HG03571 (cell line): ENCODE results near the gene BID.
"Not testable (repeated sequence)": the region's sequence is repeated elsewhere in the genome, so short reads cannot be mapped to it uniquely, and the experiment has no call there.

Experiments used
- ATAC-seq: cut with Tn5 transposase; IDR thresholded peaks from one replicate; pipeline ENCODE4 v1.9.1; 2021; ENCODE audit not compliant: unreplicated experiment

Gene BID

DNA sequence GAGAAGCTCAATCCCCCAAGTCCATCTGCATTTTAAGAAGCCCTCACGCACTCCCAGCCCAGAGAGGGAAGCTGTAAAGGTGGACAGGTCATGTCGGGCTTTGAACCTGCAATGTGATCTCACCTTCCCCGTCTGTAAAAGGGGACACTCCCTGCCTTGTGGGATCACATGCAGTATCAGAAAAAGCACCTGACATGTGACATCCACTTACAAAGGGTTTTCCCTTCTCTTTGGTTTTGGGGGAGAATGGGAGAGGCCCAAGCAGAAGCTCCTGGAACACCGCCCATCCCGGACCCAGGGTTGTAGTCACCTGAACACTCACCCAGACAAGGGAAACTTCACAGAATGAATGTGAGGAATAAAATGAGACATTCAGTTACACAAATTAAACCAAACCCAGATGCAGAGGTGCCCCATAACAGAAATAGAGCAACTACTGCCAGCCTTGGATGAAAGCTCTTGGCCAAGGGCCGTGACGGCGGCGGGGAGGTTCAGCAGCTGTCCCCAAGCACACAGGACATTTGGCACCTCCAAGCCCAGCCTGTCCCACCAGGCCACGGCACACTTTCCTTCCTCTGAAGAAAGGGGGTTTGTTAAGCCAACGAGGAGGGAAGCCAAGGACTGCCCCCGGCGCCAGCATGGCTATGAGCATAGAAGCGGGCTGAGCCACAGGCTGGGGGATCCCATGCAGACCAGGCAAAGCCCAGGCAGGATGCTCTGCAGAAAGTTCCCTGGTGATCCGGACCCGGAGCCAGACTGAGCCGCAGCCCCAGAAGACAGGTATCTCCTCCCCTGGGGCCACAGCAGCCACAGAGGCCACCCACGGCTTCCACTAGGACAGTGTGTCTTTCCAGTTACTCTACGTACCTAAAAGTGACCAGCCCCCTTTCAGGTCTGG, 3.8 kb downstream of the BID start:
- no peak for ATAC-seq

DNA sequence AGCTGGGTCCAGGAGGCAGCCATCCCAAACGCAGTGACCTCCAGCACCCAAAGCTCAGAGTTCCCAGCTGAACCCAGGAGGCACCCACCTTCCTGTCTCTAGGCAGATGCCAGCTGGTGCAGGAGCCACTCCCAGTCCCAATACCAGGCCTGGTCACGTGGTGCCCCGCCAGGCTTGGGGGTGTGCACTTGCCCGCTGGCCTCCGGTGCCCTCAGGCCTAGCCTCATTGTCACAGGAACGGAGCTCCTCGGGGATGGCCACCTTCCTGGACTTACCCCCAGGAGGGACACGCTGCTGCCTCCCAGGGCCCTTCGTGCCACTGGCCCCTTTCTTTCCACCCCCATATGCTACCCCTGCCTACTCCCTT, 4.6 kb downstream of the BID start:
- ATAC-seq: no peak

DNA sequence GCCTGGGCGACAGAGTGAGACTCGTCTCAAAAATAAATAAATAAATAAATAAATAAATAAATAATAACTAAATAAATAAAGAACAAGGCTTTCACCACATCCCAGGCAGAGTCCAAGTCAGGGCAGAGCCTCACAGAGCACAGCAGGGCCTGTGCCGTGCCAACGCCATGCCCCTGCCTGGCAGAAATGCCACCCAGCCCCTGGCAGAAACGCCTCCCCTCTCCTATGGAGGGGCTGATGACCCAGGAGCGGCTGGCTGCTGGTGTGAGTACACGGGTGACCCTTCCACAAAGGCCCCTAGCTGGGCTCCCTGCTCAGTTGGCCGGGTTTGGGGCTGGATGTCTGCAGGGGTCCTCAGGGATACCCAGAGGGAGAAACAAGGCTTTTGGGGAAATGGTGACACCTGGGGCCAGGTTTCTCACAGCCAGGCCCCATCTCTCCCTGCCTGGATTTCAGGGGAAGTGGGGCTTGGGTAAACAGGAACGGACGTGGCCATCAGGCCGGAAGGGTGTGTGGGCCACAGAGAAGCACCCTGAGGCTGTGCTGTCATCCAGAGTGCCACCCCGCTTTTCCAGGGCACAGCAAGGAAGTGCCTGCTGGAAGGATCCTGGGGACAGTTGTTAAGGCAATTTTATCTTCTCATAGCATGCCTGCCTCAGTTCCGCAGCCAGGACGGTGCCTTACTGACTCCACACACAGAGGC, 5.1 kb downstream of the BID start:
- no peak for ATAC-seq

DNA sequence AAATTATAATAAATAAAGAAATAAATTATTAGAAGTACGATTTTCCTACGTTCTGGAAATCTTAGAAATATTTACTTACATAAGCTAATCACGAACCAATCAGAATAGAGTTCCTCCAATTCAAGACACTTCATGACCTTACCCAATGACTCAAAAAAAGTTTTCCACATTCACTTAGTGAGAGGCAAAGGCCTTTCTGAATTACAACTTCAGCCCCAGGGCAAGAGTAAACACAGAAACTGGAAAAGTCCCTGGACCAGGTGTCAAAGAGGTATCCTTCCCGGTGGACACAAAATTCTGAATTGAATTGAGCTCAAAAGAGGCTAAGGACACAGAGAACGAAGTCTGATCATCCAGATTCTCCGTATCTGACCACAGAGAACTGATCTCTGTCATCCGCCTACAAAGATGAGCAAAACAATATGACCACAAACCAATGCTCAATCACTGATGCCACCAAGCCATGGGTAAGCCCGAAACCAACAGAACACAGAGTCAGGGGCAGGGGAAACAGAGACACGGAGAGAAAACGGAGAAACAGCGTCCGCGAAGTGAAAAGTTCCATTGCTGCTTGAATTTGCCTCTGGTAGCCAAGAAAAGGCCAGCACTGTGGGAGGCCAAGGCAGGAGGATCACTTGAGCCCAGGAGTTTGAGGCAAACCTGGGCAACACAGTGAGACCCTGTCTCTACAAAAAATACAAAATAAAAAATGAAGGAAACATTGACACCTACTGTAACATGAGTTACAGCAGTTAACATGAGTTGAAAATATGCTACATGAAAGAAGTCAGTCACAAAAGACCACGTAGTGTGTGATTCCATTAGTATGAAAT, 6.8 kb downstream of the BID start:
- ATAC-seq: peak; percentile 65

DNA sequence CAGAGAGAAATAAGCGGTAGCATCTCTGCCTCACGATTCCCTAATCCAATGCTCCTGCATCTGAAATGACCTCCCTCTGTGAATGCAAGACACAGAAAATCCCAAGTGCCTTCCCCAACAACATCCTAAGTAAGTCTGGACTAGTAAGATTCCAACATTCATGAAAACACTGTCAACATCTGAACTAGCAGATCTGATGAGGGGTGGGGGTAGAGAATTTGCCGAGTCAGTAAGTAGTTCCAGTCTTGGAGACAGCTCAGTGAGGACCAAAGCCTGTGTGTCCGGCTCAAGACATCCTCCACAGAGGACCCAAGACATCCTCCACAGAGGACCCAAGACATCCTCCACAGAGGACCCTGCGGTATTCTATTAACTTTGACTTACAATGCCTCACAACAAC, 9.4 kb downstream of the BID start:
- not testable (repeated sequence) for ATAC-seq

DNA sequence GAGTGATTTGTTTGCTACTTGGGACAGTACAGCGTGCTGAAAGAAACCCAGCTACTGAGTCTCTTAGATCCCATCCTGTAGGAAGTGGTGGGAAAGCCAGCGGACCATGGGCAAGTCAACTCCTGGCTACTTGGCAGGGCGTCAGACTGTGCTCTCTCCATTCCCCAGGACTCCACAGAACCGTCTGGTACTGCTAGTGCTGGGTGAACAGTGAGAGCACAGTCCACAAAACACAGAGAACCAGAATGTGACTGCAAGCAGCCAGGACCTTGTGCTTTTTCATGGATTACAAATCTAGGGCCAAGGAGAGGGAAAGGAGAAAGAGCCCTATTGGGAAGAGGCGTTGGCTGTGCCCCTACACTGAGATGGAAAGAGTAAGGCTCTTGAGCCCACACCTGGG, 10.2 kb downstream of the BID start:
- ATAC-seq: no peak

DNA sequence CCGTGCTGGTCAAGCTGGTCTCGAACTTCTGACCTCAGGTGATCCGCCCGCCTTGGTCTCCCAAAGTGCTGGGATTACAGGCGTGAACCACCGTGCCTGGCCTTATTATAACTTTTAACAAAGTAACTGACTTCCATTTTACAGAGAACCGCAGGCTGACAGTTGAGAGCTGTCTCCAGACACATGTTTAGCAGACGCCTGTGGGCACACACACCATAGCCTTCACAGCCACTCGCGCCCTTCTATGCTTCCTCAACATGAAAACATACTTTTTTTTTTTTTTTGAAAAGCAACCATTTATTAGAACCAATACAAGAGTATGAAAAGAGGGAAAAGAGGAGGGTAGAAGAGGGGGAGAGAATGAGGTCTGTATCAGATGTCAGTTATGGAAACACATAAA, 10.8 kb downstream of the BID start:
- ATAC-seq: not testable (repeated sequence)

DNA sequence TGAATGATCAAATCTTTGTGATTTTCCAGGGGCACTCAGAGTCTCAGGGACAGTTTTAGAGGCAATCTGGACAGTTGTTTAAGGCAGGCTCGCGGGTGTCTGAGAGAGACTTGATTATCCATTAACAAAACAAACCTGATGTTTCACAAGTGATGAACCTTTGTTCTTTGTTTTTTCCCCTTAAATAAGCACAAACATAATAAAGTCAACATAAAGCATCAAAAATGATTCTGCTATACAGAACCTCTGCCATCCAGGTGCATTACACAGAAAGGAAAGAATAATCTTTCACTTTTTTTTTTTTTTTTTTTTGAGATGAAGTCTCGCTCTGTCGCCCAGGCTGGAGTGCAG, 13.2 kb downstream of the BID start:
- no peak for ATAC-seq

DNA sequence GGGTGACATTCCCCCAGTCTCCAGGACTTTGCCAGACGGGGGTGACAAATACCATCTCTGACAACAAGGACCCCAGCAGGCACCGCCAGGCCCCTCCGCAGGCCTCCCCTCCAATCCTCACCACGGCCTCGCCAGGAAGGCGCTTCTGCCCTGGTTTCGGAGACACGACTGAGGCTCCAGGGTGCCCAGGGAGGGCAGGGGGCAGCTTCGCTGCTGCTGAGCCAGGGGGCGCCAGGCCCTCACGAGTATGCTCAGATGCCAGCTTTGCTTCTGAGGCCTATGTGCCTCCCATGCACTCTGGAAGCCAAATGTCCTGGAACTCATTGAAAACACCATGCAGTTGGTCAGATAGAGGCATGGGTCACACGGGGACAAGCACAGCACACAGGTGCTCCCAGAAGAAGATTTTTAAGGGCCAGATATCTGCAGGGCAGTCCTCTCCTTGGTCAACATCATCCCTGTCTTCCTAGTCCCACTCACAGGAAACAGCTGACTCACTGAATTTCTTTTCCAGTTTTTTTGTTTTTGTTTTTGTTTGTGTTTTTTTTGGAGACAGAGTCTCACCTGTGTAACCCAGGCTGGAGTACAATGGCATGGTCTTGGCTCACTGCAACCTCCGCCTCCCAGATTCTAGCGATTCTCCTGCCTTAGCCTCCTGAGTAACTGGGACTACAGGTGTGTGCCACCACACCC, 19.9 kb downstream of the BID start:
- ATAC-seq: no peak

DNA sequence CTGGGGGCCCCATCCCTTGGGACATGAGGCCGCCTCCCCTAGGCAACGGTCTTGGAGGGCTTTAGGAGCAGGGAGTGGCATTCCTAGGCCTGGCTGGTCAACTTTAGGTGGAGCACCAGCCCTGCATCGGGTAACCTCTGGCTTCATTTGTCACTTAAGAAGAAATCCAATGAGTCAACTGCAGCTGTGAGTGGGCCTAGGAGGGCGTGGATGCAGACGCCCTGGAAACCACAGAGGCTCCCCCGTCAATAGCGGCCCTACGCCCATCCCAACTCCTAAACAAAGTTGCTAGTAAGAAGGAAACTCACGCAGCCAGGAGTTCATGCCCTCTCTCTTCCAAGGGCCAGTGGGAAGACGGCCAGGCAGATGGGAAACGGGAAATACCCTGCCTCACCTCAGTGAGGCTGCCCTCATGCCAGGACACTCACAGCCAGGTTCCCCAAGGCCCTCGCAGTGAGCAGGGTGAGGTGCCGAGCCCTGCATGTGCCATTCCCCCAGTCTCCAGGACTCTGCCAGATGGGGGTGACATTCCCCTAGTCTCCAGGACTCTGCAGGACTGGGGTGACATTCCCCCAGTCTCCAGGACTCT, 20.8 kb downstream of the BID start:
- no peak for ATAC-seq

DNA sequence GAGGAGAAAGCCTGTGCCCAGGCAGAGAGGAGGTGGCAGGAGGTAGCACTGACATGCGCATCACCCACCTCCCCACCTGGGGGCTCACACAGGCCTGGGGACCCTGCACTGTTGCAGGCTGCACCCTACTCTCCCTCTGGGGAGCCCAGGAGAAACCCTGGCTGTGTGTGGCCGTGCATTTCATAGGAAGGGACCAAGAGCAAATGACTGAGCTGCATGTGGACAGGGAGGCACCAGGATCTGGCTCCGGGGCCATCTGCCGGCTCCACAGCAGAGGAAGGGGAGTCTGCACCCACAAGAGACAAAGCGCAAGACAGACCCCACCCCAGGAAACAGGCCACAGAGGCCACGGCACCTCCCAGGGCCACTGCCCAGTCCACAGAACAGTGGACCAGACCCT, 22.7 kb downstream of the BID start:
- no peak for ATAC-seq

DNA sequence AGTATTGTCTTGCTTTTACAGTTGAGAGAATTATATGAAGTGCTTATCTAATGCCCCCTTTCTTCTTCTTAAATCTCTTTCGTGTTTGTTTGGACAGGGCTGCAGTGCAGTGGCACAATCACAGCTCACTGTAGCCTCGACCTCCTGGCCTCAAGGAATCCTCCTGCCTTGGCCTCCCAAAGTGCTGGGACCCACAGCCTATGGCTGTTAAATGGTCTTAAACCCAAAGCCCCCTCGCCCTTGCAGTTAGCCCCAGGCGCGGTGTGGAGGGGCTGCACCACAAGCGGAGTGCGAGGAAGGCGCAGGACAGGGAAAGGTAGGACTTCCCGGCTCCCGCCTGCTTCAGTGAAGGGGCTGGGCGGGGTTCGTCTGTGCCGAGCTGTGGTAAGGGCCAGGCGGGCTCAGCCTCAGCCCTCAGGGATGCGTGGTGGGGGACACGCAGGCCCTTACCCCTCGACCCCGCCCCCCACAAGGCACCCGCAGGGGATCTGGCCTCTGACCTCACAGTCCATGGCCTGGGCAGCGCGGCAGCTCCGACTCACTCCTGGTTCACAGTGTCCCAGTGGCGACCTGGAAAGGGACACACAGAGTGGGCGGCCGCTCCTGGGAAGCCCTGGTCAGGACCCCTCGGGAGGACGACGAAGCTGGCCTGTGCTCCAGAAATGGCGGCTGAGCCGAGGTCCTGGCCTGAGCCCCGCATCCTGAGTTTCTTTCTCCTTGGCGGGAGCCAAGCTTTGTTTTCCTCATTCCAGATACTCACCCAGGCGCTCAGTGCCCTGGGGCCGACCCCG, 24.5 kb downstream of the BID start:
- no peak for ATAC-seq

DNA sequence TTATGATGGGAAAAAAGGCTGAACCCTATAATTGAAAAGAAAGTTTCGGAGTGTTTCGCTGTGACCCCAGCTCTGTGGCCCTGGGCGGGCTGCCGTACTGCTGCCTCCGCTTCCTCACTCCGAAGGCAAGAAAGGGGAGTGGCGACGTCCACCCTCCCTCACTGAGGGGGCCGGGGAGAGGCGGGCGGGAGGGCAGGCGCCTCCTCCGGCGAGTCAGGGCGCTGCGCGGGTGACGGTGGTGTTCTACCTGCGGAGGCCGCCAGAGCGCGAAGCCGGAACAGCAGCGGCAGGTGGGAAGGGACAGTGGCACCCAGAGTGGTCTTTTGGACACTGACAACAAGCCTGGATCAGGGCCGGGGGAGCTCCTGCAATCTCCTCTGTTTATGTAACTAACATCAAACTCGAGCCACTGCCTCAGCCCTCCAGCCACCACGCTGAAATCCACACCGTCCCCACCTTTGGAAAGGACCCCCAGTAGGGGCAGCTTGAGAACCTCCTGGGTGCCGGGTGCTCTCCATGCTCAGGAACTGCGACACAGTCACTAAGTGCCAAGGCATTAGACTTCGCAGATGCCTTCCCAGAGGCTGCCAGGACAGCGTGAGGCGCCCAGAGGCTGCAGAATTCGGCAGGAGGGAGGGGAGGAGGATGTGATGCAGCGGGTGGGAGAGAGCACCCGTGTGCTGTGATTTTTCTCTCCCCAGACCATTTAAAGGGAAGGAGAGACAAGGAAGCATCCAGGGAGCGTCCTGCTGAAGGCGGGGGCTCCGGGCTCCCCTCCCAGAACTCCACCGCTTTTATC, 25.5 kb downstream of the BID start:
- no peak for ATAC-seq

DNA sequence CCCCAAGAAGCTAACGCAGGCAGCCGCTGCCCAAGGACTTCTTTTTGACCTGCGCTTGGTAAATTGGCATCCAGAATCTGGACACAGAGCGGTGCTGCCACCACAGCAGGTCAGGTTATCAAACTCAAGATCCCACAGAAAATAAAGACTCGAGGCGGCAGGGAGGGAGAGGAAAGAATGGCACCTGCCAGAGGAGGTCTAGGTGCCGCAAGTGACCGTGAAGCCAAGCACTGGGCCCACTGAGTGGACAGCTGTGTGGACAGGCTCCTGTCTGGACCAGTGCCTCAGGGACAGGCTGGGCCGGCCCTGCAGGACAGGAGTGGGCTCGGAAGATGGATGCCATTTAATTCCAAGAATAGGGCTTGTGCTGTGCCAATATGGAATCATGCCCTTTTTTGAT, 27.4 kb downstream of the BID start:
- ATAC-seq: no peak

DNA sequence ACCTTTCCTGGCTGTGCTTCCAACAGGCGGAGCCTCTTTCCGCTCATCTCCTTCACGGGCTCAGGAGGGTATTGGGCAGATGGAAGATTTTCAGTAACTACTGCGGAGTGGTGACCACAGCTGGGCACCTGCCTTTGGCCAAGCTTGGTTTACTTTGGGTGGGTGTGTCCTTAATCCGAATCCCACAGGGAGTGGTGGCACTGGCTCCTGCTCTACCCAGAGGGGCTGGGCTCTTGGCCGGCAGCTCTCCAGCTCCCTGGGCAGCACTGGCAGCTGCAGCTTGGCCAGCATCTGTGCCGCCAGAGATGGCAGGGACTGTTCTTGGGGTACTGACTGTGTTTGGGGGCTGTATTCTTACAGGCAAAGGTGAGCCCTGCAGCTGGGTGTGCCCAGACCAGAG, 29.8 kb downstream of the BID start:
- no peak for ATAC-seq

DNA sequence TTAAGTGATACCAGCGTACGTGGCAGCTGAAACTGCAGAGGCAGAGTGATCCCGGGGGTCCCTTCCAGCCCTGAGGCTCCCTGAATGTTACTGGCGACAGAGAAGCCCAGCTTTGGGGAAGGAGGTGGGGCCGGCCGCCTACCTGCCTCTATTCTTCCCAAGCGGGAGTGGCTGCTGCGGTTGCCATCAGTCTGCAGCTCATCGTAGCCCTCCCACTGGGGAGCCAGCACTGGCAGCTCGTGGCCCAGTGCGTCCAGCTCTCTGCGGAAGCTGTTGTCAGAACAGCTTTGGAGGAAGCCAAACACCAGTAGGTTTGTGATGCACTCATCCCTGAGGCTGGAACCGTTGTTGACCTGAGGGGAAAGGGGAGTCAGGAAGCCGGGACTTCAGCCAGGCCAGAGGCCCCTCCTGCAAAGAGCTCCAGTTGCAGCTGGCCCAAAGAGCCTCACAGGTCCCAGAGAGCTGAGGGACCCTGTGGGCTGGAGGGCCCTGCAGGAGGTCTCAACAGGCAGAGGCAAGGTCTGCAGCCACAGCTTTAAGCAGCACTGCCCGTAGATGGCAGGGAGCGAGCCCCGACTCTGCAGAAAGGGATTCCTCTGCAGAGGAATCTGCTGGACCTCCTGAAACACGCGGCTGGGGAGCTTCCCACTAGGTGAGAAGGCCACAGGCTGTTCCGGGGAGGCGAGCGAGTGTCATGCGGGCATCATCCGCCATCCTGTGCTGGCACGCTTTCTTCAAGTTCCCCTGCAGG, 30.4 kb downstream of the BID start:
- ATAC-seq: no peak

DNA sequence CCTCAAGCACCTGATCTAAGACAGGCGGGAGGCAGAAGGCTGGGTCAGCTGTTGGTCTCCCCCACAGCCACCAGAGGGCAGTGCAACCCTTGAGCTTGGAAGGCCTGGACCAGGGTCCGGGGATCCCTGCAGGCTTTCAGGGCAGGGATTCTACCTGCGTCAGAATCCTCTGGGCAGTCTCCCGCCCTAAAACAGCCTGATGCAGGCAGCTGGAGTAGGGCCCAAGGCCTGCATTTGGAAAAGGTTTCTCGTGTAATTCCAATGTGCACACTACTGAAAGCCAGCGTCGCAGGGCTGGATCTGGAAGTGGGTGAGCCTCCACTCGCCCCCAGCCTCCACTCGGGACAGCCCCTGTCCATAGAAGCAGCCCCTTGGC, 31.8 kb downstream of the BID start:
- no peak for ATAC-seq

DNA sequence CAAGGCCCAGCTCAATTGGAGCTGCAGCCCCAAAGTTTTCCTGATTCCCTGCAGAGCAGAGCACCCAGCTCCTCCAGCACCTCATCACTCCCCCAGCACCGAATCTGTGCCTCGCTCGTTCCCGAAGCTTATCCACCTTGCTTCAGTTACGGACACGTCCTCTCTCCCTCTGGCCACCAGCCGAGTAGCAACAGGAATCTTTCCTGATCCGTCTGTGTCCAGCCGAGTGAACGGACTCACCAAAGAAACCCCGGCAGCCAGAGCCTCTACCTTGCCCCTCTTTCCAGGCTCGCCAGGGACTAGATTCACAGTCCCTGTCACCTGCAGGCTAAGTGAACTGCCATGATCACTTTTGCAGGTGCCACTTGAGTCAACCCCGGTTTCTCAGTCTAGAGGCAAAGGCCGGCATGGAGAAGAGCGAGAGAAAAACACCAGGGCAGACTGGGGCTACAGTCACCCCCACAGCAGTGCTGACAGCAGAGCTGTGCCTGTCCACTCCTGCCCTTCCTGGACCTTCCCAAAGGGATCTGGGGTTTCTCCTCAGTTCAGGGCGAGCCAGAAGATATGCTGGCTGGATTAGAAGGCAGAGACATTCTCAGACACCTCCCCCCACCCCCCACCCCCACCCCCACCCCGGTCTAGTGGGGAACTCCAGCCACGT, 32.3 kb downstream of the BID start:
- ATAC-seq: no peak
